HL-60 (cell line): ENCODE measurements around the gene EIF4G2.

Experiments
- CTCF ChIP-seq: IDR thresholded peaks from one replicate; pipeline ENCODE4 v1.5.1; 2011; ENCODE audit warnings: low read length, control low read depth, inconsistent platforms; ENCODE audit not compliant: insufficient read depth
- GABPA ChIP-seq: IDR thresholded peaks from 2 replicates; pipeline ENCODE4 v1.6.1; 2012; ENCODE audit warnings: low read depth
- POLR2AphosphoS5 ChIP-seq: IDR thresholded peaks from 2 replicates; pipeline ENCODE4 v1.6.1; 2012; ENCODE audit warnings: low read depth

GRCh38 chr11:10777393-10777793 is 31.3 kb downstream of the EIF4G2 start:
- no peak for TF ChIP-seq CTCF
- no peak for TF ChIP-seq GABPA
- no peak for TF ChIP-seq POLR2AphosphoS5
